GM10266 (cell line): Measurements from ENCODE around the gene SEMA6A.
"Not testable (repeated sequence)": the region's sequence is repeated elsewhere in the genome, so short reads cannot be mapped to it uniquely, and the experiment has no call there.

ENCODE experiments used
- DNase-seq: peaks from one replicate; pipeline ENCODE4 v3.0.0; 2012; ENCODE audit errors: extremely low spot score
- TF ChIP-seq, protein P1 (sequence below): IDR thresholded peaks from 2 replicates; pipeline ENCODE4 v1.5.1; 2012; ENCODE audit warnings: mild to moderate bottlenecking, low read depth; ENCODE audit not compliant: control insufficient read depth, insufficient read depth; ENCODE audit errors: missing control alignments

SEMA6A gene

DNA sequence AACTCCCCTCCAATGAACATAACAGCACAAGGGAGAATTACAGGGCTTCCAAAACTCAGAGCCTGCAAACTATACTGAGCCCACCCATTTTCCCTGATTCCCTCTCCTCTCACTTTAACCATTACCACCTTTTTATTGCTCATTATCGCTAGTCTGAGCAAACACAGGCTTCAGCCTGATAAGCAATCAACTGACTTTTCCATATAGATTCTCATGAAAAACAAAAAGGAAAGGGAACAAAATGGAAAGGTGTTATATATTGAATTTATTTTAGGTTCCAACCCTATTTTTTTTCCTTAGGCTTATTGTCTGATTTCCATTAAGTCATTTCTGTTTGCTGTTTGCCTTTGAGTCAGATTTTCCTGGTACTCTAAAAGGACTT lies 27.9 kb downstream of the SEMA6A start:
- TF ChIP-seq, protein P1, sequence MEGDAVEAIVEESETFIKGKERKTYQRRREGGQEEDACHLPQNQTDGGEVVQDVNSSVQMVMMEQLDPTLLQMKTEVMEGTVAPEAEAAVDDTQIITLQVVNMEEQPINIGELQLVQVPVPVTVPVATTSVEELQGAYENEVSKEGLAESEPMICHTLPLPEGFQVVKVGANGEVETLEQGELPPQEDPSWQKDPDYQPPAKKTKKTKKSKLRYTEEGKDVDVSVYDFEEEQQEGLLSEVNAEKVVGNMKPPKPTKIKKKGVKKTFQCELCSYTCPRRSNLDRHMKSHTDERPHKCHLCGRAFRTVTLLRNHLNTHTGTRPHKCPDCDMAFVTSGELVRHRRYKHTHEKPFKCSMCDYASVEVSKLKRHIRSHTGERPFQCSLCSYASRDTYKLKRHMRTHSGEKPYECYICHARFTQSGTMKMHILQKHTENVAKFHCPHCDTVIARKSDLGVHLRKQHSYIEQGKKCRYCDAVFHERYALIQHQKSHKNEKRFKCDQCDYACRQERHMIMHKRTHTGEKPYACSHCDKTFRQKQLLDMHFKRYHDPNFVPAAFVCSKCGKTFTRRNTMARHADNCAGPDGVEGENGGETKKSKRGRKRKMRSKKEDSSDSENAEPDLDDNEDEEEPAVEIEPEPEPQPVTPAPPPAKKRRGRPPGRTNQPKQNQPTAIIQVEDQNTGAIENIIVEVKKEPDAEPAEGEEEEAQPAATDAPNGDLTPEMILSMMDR, result no peak
- DNase-seq, result no peak

DNA sequence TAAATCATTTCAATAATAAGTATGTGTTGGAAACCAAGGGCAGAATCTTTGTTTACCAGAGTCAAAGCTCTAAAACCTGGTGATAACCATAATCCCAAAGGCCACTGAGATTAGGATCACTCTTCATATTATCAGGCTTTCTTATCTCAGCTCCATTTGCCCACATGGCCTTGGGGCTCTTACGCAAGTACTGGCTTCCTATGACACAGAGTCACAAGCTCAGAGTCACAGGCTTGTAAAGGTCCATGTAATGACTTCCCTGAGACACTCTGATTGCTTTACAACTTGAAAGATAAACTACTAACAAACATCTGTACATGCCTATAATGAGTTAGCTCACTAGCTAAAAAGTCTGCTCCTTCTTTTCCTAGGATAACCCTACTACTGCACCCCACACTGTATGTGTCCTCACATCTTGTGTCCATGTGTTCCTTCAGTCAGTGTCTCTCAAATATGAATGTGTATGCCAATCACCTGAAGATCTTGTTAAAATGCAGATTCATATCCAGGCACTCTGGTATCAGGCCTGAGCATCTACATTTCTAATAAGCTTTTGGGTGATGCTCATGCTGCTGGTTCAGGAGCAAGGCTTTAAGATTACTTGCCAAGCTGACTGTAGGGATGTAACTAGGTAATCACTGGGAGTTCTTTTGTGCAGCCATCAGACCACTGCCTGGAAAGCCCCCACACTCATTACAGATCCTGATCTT lies 28.4 kb downstream of the SEMA6A start:
- no peak for DNase-seq
- TF ChIP-seq, protein P1, result no peak

DNA sequence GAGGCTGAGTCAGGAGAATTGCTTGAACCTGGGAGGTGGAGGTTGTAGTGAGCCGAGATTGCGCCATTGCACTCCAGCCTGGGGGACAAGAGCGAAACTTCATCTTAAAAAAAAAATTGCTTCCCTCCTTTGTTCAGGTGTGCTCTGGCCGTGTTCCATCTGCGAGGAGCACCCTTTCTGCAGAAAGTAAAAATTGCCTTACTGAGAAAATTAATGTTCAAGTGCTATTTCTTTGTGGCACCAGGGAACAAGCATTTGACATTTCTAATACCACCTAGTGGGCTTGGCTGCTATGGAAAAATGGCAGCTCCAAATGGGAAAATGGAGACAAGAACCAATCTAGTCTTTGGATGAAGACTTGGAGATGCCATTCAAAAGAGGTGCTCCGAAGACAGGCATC lies 29.2 kb downstream of the SEMA6A start:
- DNase-seq, result not testable (repeated sequence)

DNA sequence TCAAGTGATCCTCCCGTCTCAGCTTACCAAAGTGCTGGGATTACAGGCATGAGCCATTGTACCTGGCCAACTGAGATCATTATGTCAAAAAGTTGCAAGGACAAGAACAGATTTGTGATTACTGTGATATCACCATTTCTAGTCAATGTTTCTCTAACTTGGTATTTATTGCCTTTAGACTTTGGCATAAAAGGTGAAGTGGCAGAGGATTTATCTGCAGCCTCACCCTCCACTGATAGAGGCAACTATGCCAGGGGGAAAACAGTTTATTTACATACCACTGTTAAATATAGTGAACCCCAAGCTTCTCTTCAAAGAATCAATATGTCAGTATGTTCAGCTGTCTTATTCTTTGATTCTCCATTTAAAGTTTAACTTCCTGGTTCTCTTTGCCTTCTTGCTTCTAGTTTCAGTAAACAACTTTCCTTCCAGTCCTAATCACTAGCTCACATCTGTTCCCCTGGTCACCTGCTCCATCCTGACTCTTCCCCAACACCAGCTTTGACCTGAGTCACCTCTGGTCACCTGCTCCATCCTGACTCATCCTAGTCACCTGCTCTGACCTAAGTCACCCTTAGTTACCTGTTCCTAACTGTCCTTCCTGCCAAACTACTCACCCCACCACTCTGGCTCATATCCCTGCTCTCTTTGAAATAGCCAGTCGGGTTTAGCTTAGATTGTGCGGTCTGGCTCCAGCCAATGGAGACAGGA lies 29.9 kb downstream of the SEMA6A start:
- TF ChIP-seq, protein P1, result no peak
- no peak for DNase-seq

DNA sequence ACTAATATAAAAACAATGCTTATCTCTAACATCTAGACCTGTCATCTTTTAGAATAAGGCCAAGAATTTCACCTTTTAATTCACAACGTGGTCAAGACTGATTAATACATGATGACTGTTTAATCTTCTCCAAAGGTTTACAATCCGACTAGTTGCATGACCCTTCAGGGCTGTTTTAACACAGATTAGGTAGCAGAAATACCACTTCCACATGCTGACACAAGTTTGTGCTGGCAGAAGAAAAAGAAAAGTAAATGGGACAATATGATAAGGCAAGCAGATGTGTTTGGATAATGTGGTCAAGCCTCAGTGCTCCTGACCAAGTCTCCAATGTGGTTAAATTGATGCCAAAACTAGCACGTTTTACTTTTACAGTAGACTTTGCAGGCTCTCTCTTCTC lies 31.1 kb downstream of the SEMA6A start:
- no peak for DNase-seq
- TF ChIP-seq, protein P1, result no peak

DNA sequence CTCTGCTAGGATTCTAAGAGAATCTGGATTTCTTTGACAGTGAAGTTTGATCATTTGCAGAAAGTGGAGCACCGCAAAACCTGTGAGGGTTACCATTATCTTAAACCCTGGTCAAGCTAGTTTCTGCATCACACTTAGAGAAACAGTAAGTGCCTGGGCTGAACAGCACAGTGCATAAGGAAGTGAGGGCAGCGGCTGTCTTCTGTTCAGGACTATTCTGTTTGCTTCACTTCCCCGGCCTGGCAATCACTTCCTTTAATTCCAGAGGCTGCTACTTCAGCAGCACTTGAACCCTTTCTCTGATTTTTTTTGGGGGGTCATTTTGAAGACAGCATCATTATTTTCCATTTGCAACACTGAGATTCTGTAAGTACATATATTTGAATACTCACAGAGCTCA lies 32.0 kb downstream of the SEMA6A start:
- no peak for DNase-seq
- TF ChIP-seq, protein P1, result no peak

DNA sequence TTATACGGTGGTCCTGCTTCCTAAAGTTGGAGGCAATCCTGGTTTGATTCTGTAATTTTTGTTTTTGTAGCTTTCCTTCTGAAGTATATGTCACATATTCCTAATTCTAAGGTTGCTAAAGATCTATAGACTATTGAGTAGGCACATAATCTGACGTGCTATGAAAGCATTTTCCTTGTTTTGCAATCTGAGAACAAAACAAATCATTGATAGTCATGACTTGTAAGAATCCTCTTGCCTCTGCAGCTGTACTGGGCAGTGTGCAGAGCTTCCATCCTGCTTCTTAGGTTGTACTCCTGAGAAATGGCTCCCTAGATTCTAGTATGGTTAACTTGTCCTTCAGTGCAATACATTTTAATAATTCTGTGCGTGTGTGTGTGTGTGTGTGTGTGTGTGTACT lies 35.4 kb downstream of the SEMA6A start:
- TF ChIP-seq, protein P1, result no peak
- DNase-seq, result no peak
